GM21717 (cell line): Measurements from ENCODE around the gene SAMD4A.

Experiments
- ATAC-seq: cut with Tn5 transposase; IDR thresholded peaks from one replicate; pipeline ENCODE4 v1.9.1; 2021; ENCODE audit warnings: mild to moderate bottlenecking, moderate library complexity; ENCODE audit not compliant: unreplicated experiment

The SAMD4A gene

DNA sequence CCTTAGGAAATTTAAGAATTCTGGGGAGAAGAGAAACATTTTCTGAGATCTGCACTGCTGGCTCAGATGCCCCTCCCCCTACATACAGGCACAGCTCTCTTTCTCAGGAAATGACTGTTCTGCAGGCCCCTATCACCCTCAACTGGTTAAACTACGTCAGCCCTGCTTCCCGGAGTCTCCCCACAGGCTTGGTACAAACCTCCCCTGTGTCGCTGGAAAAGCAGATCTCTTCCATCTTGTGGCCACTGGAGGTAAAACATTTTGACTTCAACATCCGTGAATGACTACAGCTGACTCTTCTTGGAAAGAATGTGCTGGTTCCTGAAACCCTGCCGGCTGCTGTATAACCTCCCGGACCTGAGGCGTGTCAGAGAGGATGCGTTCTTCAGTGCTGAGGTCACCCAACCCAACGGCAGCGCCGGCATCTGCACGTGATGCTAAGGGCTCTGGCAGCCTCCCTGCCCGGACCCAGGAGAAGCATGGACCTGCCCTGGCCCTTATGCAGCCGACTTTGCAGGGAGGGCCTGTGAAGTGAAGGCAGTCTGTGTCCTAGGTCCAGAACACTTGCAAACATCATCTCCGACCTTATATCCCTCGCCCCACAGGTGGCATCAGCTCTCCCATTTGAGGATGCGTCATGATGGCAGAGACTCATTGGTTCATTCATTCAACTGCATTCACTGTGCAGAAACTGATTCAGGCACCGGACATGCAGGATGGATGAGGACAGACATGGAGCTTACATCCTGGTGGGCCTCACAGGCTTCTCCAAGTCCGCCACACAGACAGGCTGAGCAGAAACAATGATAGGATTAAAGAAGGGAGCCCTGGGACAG lies 206.5 kb downstream of the SAMD4A start:
- peak; percentile 59 for ATAC-seq

DNA sequence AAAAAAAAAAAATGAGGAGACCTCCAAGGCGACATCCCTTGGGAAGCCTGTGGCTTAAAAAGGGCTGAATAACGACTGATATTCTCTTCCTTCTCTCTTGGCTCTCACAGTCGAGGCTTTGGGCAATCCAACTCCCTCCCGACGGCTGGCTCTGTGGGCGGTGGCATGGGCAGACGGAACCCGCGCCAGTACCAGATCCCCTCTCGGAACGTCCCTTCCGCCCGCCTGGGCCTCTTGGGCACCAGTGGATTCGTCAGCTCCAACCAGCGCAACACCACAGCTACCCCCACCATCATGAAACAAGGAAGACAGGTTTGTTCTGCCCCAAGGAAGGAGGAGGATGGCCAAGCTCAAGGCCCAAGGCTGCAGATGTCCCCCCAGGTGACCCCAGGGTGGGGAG lies 207.9 kb downstream of the SAMD4A start:
- ATAC-seq, result no peak

DNA sequence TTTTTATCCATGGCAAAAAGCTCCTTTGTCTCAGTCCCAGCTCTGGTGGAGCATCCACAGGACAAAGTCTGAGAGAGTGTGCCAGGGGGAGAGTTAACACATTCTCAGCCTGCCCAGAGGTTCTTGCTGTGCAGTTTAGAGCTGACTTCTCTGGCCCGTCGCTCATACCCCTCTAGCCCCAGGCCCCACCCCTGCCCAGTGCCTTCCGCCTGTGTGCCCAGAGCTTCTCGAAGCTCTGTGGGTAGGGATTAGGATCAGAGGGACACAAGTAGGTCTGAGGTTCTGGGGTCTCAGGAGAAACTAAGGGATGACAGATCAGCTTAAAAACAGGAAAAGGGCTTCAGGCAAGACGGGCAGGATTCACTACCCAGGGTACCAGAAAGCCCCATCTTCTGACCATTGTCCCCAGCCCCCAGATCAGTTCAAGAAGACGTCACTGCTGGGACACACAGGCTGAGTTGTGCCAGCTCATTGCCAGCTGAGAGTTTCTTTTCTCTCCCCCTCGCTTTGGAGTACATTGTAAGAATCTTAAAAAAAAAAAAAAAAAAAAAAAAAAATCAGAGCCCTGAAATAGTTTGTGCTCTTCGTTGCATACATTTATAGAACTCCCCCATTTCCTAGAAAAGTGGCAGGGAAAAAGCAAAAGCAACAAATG lies 208.7 kb downstream of the SAMD4A start:
- ATAC-seq, result no peak

DNA sequence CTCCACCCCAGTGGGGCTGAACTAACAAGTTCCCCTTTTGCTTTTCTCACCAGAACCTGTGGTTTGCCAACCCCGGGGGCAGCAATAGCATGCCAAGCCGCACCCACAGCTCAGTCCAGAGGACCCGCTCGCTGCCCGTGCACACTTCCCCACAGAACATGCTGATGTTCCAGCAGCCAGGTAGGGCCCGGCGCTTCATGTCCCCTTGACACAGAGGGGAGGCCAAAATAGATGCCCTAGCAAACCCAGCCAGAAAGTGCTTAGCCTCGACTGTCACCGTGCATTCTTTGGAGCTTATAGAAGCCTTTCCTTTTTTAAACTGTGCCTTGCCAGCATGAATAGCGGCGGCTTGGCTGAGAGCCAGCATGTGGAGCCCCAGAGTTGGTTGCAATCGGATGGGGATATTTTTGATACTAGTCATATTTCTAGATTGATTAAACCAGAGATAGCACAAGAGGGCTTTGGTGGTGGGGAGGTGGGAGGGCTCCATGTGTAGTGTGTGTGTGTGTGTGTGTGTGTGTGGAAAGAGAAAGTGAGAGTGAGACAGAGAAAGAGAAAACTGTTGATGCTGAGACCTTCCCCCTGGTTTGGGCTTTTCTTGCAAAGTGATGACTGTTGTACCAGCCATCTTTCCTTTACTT lies 209.6 kb downstream of the SAMD4A start:
- ATAC-seq, result peak; percentile 38

DNA sequence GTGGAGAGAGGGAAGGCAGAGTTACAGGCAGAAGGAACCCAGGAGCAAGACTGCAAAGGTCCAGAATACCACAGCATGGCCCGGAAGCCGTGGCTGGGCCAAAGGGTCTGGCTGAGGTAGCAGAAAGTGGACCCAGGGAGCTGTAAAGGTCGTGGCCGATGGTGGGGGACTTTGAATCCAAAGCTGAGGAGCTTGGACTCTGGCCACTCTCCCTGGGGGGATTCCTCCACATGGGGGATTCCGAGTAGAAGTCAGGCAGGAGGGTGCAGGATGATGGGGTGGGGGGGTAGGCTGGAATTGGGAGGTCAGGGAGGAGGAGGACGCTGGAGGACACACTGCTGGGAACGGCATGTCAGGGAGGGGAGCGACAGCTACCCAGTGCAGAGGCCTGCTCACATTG lies 210.5 kb downstream of the SAMD4A start:
- ATAC-seq, result no peak

DNA sequence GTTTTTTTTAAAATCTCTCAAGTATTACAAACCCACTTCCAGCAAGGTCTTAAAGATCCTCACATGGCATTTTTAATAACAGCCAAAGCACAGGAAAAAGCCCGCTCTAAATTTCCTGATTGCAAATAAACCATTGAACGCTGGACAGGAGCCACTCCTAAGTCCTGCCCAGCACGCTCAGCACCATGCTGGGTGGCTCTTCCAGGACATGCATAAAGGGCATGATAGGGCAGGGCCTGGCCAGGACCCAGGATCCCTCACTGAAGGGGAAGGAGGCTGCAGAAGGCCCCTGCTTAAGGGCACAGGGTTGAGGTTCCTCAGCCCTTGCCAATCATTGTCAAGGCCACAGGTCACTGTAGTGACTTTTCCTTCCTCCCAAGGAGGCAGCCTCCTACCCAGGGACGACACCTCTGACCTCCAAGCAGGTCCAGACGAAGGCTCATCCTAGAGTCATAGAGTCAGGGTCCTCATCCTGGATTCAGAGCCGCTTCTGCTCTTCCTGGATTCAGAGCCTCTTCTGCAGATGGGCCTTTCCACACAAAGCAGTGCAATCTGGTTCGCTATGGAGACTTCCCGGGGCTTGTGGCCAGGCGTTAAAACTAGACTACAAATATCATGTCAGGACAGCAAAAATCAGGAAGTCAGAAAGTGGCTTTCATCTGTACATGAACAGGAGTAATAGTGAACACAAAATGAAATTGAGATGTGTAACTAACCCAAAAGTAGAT lies 211.9 kb downstream of the SAMD4A start:
- ATAC-seq, result no peak

DNA sequence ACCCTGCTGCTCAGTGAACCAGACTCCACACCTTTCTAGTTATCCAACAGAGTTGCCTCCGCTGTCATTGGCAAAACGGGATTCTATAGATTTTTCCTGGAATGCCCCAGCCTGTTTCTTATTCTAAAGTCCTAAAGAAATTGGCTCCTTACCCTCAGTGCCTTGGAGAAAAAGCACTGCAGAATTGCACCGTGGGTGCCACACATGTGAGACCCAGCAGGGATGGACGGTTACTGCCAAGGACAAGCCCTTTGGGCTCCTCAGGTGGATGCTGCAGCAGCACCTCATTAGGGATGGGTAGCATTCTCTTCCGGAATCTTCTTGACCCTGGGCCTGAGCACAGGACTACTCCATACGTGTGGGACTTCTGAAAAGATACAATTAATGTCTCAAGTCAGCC lies 214.2 kb downstream of the SAMD4A start:
- ATAC-seq, result no peak

DNA sequence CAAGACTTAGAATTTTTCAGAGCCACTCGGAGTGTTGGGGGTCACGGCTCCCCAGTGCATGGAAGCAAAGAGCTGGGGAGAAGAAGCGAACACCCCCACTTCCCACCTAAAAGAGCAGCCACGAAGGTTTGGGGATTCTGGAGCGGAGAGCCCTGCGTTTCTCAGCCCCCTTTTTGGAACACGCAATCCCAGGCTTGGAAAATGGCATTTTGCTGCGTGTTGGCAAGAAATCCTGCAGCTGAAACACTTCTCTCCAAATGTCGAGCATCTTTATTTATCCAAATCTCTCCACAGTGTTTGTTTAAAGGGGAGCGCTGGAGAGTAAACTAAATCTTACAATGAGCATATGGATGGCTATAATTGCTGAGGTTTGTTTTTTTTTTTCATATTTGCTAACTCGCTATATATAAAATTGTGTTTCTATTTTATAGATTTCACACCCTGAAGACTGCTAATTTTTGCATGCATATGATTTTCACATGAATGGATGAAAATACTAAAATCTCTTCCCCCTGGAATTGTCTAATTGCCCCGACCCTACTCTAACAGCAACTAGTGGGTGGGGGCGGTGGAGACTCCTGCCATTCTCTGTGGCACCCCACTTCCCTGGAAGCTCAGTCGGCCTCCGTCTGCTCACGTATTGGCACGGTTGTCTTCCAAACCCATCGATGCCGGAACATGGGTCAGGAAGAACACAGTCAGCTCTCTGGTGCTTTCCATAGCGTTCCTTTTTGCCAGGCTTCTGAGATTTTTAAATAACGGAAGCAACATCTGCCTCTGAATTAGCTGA lies 215.2 kb downstream of the SAMD4A start:
- ATAC-seq, result no peak

DNA sequence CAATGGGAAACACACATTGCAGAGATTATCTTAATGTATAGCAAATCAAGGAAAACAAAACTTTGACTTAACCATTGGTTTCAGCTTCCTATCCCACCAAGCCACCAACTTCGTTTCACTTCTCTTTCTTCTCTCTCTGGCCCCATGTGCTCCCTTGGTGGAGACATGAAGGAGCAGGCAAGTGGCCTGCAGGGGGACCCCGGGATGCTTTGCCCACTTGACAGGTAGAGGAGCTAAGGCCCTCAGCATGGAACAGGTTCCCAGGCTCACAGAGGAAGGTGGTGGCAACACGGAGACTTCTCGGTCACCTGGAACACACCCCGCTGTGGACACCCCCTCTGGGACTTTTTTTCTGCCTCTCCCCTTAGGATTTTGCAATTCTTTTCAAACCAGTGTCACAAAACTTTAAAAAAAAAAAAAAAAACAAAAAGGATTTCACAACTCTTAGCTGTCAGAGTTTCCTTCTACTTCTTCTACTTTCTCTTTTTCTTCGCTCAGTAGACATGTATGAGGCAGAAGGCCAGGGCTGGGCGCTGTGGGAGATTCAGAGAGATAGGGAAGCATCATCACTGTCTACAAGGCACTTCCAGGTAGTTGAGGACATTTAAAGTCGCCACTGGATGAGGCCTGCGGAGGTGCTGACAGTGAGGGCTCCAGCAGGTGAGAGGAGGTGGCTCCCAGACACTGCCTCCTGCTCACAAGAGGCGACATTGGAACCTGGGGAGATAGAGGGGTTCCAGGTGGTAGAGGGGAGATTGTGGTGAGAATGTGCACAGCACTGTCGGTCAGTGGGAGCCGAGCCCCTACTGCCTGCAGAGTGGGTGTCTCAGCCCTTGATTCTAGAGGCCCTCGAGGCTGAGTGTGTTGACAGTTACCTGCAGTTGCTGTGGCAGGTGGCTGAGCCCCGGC lies 216.1 kb downstream of the SAMD4A start:
- ATAC-seq, result peak; percentile 69

DNA sequence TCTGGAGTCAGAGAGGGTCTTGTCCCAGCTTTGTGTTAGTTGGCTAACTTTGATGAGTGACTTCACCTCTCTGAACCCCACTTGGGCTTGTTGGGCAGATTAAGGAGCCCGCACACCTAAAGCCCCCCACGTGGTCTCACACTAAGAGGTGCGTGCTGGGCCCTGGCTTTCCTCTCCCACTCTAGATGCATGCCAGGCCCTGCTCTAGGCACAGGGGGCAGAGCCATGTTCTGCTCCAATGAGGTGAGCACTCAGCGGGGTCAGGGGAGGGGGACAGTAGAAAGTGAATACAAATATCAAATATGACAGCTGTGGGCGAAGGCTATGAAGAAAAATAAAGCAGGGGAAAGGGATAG lies 216.7 kb downstream of the SAMD4A start:
- ATAC-seq, result no peak

DNA sequence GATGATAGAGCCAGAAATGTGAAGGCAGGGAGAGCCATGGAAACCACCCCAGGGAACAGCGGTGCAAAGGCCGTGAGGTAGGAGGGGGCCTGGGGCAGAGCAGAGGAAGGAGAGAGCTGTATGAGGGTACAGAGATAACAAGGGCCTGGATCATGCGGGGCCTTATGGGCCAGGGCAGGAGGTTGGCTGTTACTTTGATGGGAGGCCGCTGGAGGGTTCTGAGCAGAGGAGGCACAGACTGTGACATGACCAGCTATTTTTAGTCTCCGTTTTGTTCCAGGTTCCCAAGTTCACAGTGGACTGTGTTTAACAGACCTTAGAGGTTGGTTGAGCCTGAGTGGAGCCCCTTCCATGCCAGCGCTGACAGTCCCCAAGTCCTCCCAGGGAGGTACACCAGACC lies 217.1 kb downstream of the SAMD4A start:
- no peak for ATAC-seq

DNA sequence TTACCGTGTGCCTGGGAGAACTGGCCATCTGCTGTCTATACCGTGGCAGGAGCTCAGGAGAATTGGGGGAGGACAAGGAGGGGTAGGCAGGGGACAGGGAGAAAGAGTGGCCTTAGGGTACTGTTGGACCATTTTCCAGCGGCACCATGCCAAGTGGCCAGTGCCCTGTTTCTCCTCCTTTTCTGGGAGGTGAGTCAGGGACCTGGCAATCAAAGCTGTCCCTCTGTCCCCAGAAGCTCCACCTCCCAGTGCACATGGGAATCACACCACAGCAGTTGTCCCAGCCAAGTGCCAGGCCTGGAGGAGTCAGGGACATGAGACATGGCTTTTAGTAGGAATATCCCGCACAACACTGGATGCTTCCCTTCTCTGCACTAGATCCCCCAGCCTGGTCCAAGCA lies 217.7 kb downstream of the SAMD4A start:
- ATAC-seq, result no peak

DNA sequence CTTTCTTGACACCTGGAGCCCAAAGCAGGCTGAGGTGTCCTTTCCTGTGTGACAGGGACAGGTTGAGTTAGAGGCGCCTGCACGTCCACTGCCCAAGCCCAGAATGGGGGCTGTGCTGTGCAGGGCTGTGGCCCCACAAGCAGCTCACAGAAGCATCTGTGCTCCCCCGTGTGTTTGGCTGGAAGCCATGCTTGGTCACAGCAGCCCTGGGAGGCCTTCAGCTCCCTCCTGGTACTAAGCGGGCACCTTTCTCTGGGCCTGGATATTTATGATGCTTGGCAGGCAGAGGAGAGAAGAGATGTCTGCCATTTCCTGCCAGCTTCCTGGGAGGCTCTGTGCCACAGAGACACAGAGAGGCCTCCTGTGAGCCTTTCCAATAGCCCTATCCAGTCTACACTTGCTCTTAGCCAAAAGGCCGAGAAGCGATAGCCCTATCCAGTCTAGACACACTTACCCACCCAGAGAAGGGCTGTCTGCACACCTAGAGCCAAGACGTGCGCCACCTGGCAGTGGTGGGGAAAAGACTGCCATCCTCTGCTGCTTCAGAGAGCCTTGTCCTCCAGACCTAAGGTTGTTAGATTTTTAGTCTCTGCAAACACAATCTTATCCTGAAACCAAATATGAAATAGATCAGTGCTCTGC lies 218.3 kb downstream of the SAMD4A start:
- no peak for ATAC-seq

DNA sequence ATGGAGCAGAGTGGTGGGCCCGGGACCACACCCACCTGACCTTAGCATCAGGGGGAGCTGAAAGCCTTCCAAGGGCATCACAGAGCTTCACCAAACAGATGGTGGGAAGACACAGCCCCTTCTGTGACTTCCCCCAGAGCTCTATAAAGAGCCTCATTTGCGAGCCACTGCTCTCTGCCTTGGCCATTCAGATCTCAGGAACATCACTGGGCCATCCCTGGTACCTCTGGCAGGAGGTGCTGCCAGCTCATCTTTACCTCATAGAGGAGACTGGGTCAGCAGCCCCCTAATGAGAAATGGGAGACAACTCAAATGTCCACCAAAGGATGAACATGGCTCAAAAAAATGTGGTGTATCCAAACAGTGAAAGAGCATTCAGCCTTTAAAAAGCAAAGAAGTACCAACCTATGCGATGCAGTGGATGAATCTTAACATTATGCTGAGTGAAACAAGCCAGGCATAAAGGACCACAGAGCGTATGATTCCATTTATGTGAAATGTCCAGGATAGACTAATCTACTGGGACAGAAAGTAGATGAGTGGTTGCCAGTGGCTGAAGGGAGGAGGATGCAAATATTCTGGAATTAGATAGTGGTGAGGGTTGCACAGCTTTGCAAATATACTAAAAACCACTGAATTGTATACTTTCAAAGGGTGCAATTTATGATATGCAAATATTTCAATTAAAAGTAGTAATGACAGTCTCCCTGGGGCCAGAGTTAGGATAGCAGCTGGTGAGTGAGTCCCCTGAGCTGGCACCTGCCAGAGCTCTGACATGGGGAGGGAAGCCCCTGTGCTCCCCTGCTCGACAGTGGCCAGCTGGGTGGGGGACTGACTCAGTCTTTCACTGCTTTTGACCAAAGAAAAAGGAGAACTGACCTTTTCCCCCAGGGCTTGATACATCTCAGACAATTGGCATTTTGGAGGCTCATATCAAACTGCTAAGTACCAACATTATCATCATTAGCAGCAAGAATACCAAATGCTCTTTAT lies 219.1 kb downstream of the SAMD4A start:
- ATAC-seq, result no peak

DNA sequence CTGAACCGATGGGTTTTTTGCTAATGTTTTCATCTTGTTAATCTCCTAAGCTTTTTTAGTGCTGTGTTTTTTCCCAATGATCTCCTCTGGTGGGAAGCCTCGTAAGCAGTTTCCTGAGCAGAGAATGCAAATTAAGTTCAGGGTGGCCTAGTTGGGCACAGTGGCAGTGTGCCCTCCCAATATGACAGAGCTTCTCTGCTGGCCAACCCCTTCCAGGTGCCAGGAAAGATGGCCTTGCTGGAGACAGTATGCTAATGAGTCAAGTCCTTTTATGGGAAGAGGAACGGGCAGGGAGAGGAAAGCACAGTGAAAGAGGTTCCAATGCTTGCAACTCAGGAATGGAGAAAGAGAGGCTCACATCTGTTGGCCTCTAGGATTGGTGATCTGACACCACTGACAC lies 219.9 kb downstream of the SAMD4A start:
- no peak for ATAC-seq

DNA sequence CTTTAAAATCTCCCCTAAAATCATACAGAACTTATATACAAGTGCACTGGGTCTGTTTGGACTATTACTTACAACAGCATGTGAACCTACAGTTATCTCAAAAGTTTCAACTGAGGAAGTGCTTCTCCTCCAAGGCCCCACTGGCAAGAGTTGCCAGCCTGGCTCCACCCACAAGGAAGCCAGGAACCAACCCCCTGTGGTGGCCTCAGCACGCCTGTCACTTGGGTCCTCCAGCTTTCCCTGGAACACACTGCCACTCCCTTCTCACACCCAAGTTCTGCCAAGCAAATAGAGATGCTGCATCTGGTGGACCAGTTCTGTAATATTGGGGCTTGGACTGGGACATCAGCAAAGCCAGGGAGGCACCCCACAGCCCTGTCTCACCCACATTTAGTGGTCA lies 220.3 kb downstream of the SAMD4A start:
- no peak for ATAC-seq

DNA sequence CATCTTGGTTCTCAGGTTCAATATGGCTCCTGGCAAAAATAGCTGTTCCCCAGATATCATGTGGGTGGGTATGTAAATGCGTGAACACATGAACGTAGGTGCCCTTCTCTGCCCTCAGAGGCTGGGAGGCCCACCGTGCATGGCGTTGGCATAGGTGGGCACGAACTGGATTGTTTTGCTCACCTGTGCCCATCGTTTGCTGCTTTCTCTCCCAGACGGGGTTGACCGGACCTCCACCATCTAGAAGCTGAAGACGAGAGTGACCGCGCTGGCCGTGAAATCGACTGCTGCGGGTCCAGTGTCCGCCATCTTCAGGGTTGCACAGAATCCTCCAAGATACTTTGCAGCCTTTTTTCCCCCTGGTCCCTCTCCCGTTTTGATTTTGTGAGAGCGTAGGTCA lies 221.8 kb downstream of the SAMD4A start:
- no peak for ATAC-seq

DNA sequence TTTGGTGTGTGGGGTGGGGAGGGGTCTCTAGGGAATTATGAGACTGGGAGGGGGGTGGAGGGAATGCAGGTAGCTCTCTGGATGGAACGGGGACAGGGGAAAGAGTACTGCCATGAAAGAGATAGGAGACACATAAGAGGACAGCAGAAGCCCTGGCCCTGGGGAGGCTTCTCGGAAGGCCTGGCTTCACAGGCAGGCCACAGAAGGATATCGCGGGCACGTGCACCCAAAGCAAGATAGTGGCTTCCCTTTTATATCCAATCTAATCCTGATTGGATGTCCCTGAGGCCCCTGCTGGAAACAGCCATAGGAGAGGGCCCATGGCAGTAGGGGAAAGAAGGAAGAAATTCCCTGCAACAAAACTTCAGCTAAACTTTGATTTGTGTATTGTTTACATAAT lies 222.2 kb downstream of the SAMD4A start:
- no peak for ATAC-seq
